ENCODE results near the gene PTH2R. TPM values are rescaled to one million over a fixed set of nuclear protein-coding genes. Genes with fewer than 3 reads are reported as not detected.

PTH2R gene, protein sequence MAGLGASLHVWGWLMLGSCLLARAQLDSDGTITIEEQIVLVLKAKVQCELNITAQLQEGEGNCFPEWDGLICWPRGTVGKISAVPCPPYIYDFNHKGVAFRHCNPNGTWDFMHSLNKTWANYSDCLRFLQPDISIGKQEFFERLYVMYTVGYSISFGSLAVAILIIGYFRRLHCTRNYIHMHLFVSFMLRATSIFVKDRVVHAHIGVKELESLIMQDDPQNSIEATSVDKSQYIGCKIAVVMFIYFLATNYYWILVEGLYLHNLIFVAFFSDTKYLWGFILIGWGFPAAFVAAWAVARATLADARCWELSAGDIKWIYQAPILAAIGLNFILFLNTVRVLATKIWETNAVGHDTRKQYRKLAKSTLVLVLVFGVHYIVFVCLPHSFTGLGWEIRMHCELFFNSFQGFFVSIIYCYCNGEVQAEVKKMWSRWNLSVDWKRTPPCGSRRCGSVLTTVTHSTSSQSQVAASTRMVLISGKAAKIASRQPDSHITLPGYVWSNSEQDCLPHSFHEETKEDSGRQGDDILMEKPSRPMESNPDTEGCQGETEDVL
- polyA plus RNA-seq, result 0.46 TPM
- long read RNA-seq, donor 1, result 0 reads
- long read RNA-seq, donor 2, result 0 reads
- long read RNA-seq, donor 3, result 0 reads
- long read RNA-seq, donor 4, result 0 reads
- long read RNA-seq, donor 5, result 0 reads
- long read RNA-seq, donor 6, partial matches to known transcripts, result 0 of 1 reads
- long read RNA-seq, donor 6, other reads (novel, unspliced or antisense), result 0 of 1 reads
- long read RNA-seq, donor 7, result 0 reads
- long read RNA-seq, donor 8, result 0 reads
- long read RNA-seq, donor 9, result 0 reads
- long read RNA-seq, donor 10, result 0 reads
- long read RNA-seq, donor 11, result 0 reads

DNA sequence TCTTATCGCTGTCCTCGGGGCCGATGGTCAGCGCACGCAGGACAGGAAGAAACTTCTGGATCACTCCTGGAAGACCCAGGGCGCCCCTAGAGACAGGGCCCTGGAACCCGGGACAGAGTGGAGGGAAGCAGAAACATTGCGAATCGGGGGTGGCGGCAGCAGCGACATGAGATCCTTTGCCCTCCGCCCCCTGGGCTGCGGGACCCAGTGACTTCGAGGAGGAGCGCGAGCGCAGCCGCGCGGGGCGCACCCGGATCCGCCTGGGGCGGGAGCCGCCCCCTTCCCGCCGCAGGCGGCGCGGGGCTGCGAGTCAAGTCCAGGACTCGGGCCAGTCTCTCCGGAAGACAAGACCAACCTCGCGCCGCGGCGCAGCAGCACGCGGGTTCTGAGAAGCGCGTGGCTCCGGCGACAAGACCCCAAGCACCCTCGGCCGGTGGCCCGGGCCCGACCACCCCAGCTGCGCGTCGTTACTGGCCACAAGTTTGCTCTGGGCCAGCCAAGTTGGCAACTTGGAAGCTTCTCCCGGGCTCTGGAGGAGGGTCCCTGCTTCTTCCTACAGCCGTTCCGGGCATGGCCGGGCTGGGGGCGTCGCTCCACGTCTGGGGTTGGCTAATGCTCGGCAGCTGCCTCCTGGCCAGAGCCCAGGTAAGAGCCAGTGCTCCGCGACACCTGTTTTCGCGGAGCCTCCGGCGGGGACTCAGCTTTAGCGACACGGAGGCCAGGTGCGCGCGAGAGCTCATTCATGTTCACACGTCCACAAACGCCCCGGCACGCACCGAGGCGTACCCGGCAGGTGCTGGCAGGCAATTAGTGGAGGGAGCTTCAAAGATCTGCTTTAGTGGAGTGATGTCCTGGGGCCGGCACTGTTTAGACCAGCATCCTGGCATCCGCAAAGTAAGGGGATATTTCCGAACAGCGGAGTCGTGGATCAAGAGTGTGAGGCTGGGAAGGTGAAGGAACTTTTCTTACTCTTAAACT, at the start of gene PTH2R:
TSS of gene PTH2R (plus strand) at position 319 of the 978 bp plus-strand sequence. CDS start at position 571, 252 bp downstream.
- Histone ChIP-seq H3K36me3 (ENCODE audit: control insufficient read depth, insufficient read depth, low read length) (no peaks in the 10 kb centered on the region), H3K27me3 (ENCODE audit: control insufficient read depth, insufficient read depth, low read length) (peaks cover 47% of the 10 kb centered on the region), H3K27ac (ENCODE audit: low read length) (no peak within 1 kb of the TSS), H3K4me3 (ENCODE audit: low read length) (no peak within 1 kb of the TSS), H3K4me1 (ENCODE audit: control insufficient read depth, insufficient read depth, low read length) (no peaks in the 10 kb centered on the region), H3K9me3 (ENCODE audit: control insufficient read depth, low read depth, low read length) (peaks cover 4% of the 10 kb centered on the region)
- peak in 1 of 2 donors; percentile 11 for DNase-seq
- no CpG with 5 or more reads among the region's 82 CpGs for WGBS (ENCODE audit: insufficient coverage, low lambda C conversion rate)

DNA sequence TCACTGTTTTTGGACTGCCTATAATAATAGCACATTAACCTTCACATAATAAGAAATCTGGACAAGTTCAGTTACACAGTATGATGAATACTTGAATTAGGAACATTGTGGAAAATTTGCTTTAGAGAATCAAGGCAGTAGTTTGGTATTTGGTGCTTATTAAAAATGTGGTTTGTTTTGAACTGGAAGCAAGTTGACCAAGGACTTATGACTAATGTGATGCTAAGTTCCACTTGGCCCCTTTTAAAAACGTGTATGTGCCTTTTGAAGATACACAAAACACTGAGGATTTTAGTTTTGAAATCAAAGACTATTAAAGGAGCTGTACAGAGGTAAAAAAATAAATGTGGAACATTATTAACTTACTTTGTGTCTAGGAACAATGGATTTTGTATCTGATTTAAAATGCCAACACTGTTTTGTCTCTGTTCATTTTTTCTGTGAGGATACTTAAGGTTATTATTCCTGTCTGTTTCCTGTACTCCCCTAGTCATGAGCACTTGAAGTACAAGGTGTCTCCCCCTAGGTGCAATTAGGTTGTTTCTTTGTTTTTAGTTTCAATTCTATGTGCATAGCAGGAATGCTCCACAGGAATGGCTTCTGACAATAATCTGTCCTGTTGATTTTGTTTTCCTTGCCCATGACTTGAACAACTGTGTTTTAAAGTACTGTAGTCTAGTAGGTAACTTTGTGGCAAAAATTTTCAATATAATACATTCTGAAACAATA, 49.6 kb upstream of the PTH2R start:
- Histone ChIP-seq H3K27me3 (ENCODE audit: control insufficient read depth, insufficient read depth, low read length) (no peaks in the 10 kb centered on the region), H3K4me3 (ENCODE audit: low read length) (no peak overlapping the region), H3K27ac (ENCODE audit: low read length) (no peak overlapping the region), H3K36me3 (ENCODE audit: control insufficient read depth, insufficient read depth, low read length) (peaks cover 31% of the 10 kb centered on the region), H3K9me3 (ENCODE audit: control insufficient read depth, low read depth, low read length) (peaks cover 13% of the 10 kb centered on the region), H3K4me1 (ENCODE audit: control insufficient read depth, insufficient read depth, low read length) (peaks cover 11% of the 10 kb centered on the region)
- no CpG with 5 or more reads among the region's 1 CpG for WGBS (ENCODE audit: insufficient coverage, low lambda C conversion rate)
- DNase-seq, result peak in 1 of 2 donors; percentile 14

DNA sequence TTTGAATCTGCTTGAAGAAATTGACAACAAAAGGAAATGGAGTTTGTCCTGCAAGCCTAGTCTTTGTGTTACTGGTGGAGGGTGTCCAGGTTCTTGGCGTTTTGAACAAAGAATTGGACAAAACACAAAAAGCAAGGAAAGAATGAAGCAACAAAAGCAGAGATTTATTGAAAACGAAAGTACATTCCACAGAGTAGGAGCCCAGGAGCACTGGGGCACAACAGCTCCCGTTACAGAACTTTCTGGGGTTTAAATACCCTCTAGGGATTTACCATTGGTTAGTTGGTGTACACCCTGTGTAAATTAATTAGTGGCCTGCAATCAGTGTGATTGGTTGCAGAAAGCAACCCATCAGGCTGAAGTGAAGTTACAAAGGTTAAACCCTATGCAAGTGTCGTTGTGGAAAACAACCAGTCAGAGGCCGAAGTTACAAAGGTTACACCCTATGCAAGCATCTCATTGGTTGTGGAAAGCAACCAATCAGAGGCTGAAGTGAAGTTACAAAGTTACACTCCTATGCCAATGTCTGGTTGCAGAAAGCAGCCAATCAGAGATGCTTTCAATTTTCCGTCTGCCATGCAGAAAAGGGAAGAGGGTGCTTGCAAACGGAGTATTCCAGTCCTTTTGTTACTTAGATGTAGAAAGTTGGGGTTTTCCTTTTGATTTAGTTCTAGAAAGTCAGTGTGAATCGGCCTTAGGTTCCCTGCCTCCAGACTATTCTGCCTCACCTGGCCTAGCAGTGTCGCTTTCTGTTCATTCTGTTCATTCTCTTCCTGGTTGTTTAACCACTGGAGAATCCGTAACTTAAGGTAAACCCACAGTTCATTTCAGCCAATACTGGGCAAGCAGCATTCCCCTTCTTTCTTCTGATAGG, 47.6 kb upstream of the PTH2R start:
- H3K4me3 ChIP-seq (ENCODE audit: low read length), result no peak overlapping the region
- WGBS (ENCODE audit: insufficient coverage, low lambda C conversion rate), result 89% methylated on average over 3 of the region's 10 CpGs
- H3K4me1 ChIP-seq (ENCODE audit: control insufficient read depth, insufficient read depth, low read length), result peaks cover 4% of the 10 kb centered on the region
- H3K27ac ChIP-seq (ENCODE audit: low read length), result no peak overlapping the region
- DNase-seq, result no peak
- peaks cover 18% of the 10 kb centered on the region for H3K36me3 ChIP-seq (ENCODE audit: control insufficient read depth, insufficient read depth, low read length)
- peaks cover 13% of the 10 kb centered on the region for H3K9me3 ChIP-seq (ENCODE audit: control insufficient read depth, low read depth, low read length)
- no peaks in the 10 kb centered on the region for H3K27me3 ChIP-seq (ENCODE audit: control insufficient read depth, insufficient read depth, low read length)

DNA sequence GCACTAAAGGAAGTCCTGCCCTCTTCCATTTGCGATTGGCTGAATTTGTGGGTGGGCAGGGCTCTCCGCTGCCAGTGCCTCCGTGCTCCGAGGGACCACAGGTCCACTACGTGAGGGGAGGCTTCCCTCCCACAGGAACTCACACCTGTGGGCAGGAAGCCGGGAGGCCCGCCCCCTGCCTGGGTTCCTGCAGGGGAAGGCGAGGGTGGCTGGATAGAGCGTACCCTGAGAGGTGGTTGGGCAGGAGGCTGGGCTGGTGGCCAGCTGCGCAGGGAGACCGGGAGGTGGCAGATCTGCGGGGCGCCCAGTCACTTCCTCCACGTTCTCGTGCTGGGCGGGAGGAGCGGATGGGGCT, 47.0 kb upstream of the PTH2R start:
- Histone ChIP-seq H3K9me3 (ENCODE audit: control insufficient read depth, low read depth, low read length) (peaks cover 13% of the 10 kb centered on the region), H3K4me3 (ENCODE audit: low read length) (no peak overlapping the region), H3K27me3 (ENCODE audit: control insufficient read depth, insufficient read depth, low read length) (no peaks in the 10 kb centered on the region), H3K4me1 (ENCODE audit: control insufficient read depth, insufficient read depth, low read length) (peaks cover 4% of the 10 kb centered on the region), H3K36me3 (ENCODE audit: control insufficient read depth, insufficient read depth, low read length) (peaks cover 16% of the 10 kb centered on the region), H3K27ac (ENCODE audit: low read length) (no peak overlapping the region)
- DNase-seq, result no peak
- no CpG with 5 or more reads among the region's 17 CpGs for WGBS (ENCODE audit: insufficient coverage, low lambda C conversion rate)

DNA sequence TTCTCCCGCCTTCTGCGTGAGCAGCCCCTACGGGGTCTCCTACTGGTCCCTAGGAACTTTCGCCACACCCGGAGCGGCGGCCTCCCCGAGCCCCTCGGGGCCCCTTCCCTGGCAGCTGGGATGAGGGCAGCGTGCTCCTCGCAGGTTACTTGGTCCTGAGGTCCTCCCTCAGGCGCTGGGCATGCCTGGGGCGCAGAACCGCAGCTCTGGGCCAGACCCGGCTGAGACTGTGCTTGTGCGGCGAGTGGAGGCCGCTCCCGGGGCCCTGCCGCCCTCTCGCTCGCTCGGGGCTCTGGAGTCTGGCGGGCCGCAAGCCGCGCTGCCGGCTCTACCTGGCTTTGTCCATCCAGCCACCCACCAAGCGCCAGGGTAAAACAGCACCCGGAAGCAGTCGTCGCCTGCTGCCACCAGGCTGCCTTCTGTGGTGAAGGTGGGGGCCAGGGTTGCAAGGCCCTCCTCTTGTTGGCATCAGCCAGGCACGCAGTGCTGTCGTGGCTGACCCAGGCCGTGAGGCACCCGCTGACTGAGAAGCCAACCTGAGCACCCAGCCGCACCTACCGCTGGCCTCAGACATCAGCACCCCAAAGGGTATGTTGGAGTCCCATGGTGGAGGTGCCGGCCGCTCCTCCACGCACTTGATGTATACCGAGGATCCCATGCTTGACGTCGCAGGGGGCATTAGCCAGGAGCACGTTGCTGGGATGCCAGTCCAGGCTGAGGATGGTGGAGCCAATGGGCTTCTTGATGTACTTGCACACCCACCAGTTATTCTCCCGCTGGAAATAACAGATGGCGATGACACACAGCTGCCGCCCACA, 46.1 kb upstream of the PTH2R start:
- Histone ChIP-seq H3K27me3 (ENCODE audit: control insufficient read depth, insufficient read depth, low read length) (no peaks in the 10 kb centered on the region), H3K4me3 (ENCODE audit: low read length) (no peak overlapping the region), H3K4me1 (ENCODE audit: control insufficient read depth, insufficient read depth, low read length) (no peaks in the 10 kb centered on the region), H3K27ac (ENCODE audit: low read length) (no peak overlapping the region), H3K9me3 (ENCODE audit: control insufficient read depth, low read depth, low read length) (peaks cover 13% of the 10 kb centered on the region), H3K36me3 (ENCODE audit: control insufficient read depth, insufficient read depth, low read length) (peaks cover 9% of the 10 kb centered on the region)
- 80% methylated on average over 1 of the region's 48 CpGs for WGBS (ENCODE audit: insufficient coverage, low lambda C conversion rate)
- no peak for DNase-seq

DNA sequence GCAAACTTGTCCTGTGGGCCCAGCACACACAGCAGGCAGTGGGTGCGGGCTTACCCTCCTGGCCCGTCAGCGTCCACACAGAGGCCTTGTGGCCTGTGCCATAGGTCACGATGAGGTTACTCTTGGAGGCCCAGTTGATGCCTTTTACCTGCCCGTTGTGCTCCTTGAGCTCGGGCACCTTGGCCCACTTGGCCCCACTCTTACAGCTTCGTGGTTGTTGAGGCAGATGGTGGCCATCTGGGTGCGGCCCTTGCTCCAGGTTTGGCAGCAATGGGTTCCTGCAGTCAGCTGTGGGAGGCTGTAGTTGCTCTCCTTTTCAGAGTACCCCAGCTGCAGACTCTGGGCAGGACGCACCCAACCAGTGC, 45.5 kb upstream of the PTH2R start:
- no CpG with 5 or more reads among the region's 9 CpGs for WGBS (ENCODE audit: insufficient coverage, low lambda C conversion rate)
- no peaks in the 10 kb centered on the region for H3K4me1 ChIP-seq (ENCODE audit: control insufficient read depth, insufficient read depth, low read length)
- no peak for DNase-seq
- H3K36me3 ChIP-seq (ENCODE audit: control insufficient read depth, insufficient read depth, low read length), result peaks cover 9% of the 10 kb centered on the region
- H3K9me3 ChIP-seq (ENCODE audit: control insufficient read depth, low read depth, low read length), result peaks cover 13% of the 10 kb centered on the region
- H3K4me3 ChIP-seq (ENCODE audit: low read length), result no peak overlapping the region
- H3K27me3 ChIP-seq (ENCODE audit: control insufficient read depth, insufficient read depth, low read length), result no peaks in the 10 kb centered on the region
- no peak overlapping the region for H3K27ac ChIP-seq (ENCODE audit: low read length)

DNA sequence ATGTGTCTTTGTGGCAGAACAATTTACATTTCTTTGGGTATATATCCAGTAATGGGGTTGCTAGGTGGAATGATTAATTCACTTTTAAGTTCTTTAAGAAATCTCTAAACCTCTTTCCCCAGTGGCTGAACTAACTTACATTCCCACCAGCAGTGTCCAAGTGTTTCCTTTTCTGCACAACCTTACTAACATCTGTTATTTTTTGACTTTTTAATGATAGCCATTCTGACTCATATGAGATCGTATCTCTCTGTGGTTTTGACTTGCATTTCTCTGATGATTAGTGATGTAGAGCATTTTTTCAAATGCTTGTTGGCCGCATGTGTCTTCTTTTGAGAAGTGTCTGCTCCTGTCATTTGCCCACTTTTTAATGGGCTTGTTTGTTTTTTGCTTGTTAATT, 43.1 kb upstream of the PTH2R start:
- no peaks in the 10 kb centered on the region for H3K27me3 ChIP-seq (ENCODE audit: control insufficient read depth, insufficient read depth, low read length)
- WGBS (ENCODE audit: insufficient coverage, low lambda C conversion rate), result 92% methylated on average over 2 of the region's 2 CpGs
- H3K4me3 ChIP-seq (ENCODE audit: low read length), result no peak overlapping the region
- DNase-seq, result no peak
- H3K36me3 ChIP-seq (ENCODE audit: control insufficient read depth, insufficient read depth, low read length), result peaks cover 5% of the 10 kb centered on the region
- no peak overlapping the region for H3K27ac ChIP-seq (ENCODE audit: low read length)
- H3K4me1 ChIP-seq (ENCODE audit: control insufficient read depth, insufficient read depth, low read length), result no peaks in the 10 kb centered on the region
- H3K9me3 ChIP-seq (ENCODE audit: control insufficient read depth, low read depth, low read length), result peaks cover 13% of the 10 kb centered on the region

DNA sequence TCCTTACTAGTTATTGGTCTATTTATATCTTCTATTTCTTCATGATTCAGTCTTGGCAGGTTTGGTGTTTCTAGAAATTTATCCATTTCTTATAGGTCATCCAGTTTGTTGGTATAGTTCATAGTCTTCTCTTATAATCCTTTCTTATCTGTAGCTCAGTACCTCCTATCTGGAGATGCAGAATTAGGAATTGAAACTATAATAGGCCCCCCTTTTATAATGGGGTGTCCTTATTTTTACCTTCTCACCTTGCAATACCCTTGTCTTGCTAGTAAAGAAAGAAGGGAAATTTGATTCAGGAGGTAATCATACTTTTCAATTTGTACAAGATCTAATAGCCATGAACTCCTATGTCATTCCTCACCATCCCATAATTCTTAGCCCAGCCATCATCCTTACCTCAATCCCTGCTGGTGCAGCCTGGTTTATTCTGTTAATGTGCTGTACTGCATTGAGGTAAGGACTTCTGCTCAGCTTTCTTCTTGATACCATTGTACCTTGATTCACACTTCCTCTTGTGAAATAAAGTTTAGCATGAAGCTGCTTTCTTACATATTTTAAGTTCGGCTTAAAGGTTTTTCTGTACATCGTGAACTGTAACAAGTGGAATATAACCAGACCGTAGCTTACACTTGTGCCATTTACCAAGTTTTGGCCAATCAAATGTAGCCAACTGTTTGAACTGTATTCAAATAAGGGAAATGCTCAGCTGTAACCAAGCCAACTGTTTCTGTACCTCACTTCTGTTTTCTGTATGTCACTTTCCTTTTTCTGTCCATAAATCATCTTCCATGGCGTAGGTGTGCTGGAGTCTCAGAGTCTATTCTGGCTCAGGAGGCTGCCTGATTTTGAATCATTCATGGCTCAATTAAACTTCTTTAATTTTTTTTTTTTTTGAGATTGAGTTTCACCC, 40.1 kb upstream of the PTH2R start:
- WGBS (ENCODE audit: insufficient coverage, low lambda C conversion rate), result 100% methylated on average over 2 of the region's 4 CpGs
- Histone ChIP-seq H3K4me3 (ENCODE audit: low read length) (no peak overlapping the region), H3K36me3 (ENCODE audit: control insufficient read depth, insufficient read depth, low read length) (no peaks in the 10 kb centered on the region), H3K27ac (ENCODE audit: low read length) (no peak overlapping the region), H3K27me3 (ENCODE audit: control insufficient read depth, insufficient read depth, low read length) (no peaks in the 10 kb centered on the region), H3K9me3 (ENCODE audit: control insufficient read depth, low read depth, low read length) (no peaks in the 10 kb centered on the region), H3K4me1 (ENCODE audit: control insufficient read depth, insufficient read depth, low read length) (no peaks in the 10 kb centered on the region)
- no peak for DNase-seq
